Measurements from ENCODE around the gene MCRIP1.

The MCRIP1 gene

DNA sequence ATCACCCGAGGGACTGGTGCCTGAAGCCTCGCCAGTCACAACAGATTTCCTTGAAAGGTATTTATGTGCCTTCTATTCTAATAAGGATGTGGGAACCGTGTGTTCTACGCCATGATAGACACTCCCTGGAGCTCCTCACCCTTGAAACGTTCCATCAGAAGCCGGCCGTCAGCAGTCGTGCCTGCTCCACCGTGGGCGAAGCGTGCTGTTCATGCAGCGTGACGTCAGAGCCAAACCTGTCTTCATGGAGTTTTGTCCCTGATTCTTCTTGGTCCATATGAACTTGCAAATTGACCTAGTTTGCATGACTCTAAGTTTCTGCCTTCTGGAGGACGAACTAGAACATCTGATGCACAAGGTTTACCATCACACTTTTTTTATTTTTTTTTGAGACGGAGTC lies 6.2 kb upstream of the MCRIP1 start:
- Histone ChIP-seq H3K27ac (peak overlapping the region; percentile 41), H3K9me3 (ENCODE audit: severe bottlenecking) (no peaks in the 10 kb centered on the region), H3K36me3 (peaks cover 26% of the 10 kb centered on the region), H3K27me3 (ENCODE audit: insufficient read depth, low read depth, severe bottlenecking) (no peaks in the 10 kb centered on the region), H3K4me3 (ENCODE audit: low read depth, low read length) (no peak overlapping the region)
- no peak for DNase-seq
- TF ChIP-seq, protein P1, sequence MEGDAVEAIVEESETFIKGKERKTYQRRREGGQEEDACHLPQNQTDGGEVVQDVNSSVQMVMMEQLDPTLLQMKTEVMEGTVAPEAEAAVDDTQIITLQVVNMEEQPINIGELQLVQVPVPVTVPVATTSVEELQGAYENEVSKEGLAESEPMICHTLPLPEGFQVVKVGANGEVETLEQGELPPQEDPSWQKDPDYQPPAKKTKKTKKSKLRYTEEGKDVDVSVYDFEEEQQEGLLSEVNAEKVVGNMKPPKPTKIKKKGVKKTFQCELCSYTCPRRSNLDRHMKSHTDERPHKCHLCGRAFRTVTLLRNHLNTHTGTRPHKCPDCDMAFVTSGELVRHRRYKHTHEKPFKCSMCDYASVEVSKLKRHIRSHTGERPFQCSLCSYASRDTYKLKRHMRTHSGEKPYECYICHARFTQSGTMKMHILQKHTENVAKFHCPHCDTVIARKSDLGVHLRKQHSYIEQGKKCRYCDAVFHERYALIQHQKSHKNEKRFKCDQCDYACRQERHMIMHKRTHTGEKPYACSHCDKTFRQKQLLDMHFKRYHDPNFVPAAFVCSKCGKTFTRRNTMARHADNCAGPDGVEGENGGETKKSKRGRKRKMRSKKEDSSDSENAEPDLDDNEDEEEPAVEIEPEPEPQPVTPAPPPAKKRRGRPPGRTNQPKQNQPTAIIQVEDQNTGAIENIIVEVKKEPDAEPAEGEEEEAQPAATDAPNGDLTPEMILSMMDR (IDR thresholded peaks at IDR 0.05; ENCODE audit: low read depth, low read length) = no peak

DNA sequence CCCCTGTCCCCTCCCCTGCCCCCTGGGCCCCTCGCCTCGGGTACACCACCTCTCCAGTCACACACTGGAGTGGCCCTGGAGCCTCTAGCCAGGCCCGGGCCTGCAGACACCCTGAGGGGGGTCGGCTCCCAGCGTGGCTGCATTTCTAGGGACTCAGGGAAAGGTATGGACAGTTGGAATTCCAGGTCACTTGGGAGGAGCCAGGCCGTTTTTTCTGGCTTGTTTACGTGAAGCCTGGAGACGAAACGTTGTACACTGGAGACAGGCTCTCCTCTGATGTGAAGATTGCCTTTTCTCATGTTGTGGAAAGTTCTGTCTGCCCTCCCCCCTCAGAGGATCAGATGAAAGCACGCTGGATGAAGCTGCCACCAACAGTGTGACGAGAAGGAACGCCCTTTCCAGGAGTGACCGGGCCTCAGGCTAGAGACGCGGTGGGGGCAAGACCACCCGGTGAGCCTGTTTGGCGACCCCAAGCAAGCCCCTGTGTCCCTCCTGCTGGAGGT lies 5.7 kb upstream of the MCRIP1 start:
- Histone ChIP-seq H3K9me3 (ENCODE audit: severe bottlenecking) (no peaks in the 10 kb centered on the region), H3K4me3 (ENCODE audit: low read depth, low read length) (no peak overlapping the region), H3K27me3 (ENCODE audit: insufficient read depth, low read depth, severe bottlenecking) (no peaks in the 10 kb centered on the region), H3K36me3 (peaks cover 25% of the 10 kb centered on the region), H3K27ac (peak overlapping the region; percentile 41)
- TF ChIP-seq, protein P1 (IDR thresholded peaks at IDR 0.05; ENCODE audit: low read depth, low read length) = no peak
- DNase-seq = no peak

DNA sequence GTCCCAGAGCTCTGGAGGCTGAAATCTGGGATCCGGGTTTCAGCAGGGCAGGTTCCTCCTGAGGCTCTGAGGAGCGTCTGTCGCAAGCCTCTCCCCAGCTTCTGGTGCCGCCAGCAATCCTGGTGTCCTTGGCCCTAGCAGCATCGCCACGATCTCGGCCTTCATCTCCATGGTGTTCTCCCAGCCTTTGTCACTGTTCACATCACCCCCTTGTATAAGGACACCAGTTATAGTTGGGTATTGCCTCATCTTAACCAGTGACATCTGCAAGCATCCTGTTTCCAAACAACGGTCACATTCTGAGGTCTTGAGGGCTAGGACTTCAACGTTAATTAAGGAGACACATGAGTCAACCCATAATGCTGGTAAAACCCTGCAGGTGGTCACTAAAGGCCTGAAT lies 4.5 kb upstream of the MCRIP1 start:
- no peaks in the 10 kb centered on the region for H3K9me3 ChIP-seq (ENCODE audit: severe bottlenecking)
- TF ChIP-seq, protein P1 (IDR thresholded peaks at IDR 0.05; ENCODE audit: low read depth, low read length) = no peak
- H3K36me3 ChIP-seq = peaks cover 19% of the 10 kb centered on the region
- DNase-seq = no peak
- H3K27me3 ChIP-seq (ENCODE audit: insufficient read depth, low read depth, severe bottlenecking) = no peaks in the 10 kb centered on the region
- H3K27ac ChIP-seq = peak overlapping the region; percentile 94
- H3K4me3 ChIP-seq (ENCODE audit: low read depth, low read length) = no peak overlapping the region

DNA sequence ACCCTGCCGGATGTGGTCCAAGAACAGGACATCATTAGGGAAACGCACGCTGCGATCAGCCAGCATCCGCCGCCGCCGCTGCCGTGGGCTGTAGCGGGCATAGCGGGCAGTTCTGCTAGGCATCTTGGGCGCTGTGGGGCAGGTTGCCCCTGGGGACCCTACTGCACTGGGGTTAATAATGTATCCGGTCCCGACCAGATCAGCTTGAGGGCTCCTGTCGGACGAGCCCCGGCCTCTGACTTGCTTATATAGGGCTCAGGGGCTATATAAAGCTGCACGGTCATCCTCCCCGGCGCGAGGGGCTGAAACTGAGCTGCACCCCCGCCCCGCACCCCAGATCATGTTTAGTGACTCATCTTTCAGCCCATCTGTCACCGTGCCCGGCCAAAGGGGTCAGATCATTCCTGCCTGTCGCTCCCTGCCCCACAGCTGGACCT lies 1.8 kb upstream of the MCRIP1 start, which contains the start of gene PPP1R27:
TSS of gene PPP1R27 (minus strand) at position 220 of the 437 bp plus-strand sequence. CDS start at position 123, 97 bp downstream.
- no peaks in the 10 kb centered on the region for H3K9me3 ChIP-seq (ENCODE audit: severe bottlenecking)
- peak within 1 kb of the TSS; percentile 85 for H3K4me3 ChIP-seq (ENCODE audit: low read depth, low read length)
- DNase-seq = peak; percentile 95
- peak within 1 kb of the TSS; percentile 94 for H3K27ac ChIP-seq
- TF ChIP-seq, protein P1 (IDR thresholded peaks at IDR 0.05; ENCODE audit: low read depth, low read length) = no peak
- no peaks in the 10 kb centered on the region for H3K27me3 ChIP-seq (ENCODE audit: insufficient read depth, low read depth, severe bottlenecking)
- peaks cover 22% of the 10 kb centered on the region for H3K36me3 ChIP-seq

DNA sequence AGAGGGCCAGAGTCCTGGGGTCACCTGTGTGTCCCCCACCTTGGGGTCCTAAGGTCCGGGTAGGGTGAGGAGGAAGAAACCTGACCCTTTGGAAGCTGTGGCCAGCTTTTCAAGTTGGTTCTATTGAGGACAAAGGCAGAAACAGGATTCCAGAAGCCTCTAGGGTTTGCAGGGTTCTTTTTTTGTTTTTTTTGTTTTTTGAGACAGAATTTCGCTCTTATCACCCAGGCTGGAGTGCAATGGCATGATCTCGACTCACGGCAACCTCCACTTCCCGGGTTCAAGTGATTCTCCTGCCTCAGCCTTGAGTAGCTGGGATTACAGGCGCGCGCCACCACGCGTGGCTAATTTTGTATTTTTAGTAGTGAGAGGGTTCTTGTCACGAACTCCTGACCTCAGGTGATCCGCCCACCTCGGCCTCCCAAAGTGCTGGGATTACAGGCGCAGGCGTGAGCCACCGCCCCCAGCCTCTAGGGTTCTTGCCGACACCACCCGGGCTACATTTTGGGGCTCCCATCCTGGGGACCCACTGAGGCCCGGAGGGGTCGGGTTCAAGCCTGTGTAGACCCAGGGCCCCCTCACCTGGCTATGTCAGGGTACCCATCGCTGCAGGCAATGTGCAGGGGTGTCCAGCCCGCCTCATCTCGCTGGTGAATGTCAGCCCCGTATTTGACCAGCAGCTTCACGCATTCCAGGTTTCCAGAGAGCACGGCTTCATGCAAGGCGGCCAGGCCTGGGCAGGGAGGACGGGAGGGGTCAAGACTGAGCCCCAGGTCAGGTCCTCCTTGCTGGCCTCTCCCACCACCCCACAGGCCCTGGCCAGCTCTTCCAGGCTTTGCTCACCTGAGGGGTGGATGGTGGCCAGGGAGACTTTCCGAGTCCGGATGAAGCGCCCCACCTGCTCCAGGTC lies 1.1 kb upstream of the MCRIP1 start:
- Histone ChIP-seq H3K27me3 (ENCODE audit: insufficient read depth, low read depth, severe bottlenecking) (no peaks in the 10 kb centered on the region), H3K4me3 (ENCODE audit: low read depth, low read length) (peak overlapping the region; percentile 85), H3K36me3 (peaks cover 24% of the 10 kb centered on the region), H3K9me3 (ENCODE audit: severe bottlenecking) (no peaks in the 10 kb centered on the region), H3K27ac (peak overlapping the region; percentile 94)
- TF ChIP-seq, protein P1 (IDR thresholded peaks at IDR 0.05; ENCODE audit: low read depth, low read length) = no peak
- peak; percentile 70 for DNase-seq
